GM21515 (cell line): ENCODE measurements around the gene HMGCL.
"Not testable (repeated sequence)": the region's sequence is repeated elsewhere in the genome, so short reads cannot be mapped to it uniquely, and the experiment has no call there.

Experiments used
- ATAC-seq: cut with Tn5 transposase; IDR thresholded peaks from one replicate; pipeline ENCODE4 v1.9.1; 2021; ENCODE audit not compliant: unreplicated experiment

Gene HMGCL

GRCh38 chr1:23827717-23828116, 2.5 kb upstream of the HMGCL start:
- ATAC-seq, result no peak

DNA sequence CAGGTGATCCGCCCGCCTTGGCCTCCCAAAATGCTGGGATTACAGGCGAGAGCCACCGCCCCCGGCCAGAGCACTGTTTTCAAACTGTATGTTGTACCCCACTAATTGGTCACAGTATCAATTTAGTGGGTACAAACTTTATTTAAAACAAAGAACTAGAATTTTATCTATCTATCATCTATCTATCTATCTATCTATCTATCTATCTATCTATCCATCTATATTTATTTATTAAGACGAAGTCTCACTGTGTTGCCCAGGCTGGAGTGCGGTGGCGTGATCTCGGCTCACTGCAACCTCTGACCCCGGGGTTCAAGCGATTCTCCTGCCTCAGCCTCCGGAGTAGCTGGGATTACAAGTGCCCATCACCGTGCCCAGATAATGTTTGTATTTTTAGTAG, 1.4 kb upstream of the HMGCL start:
- ATAC-seq, result not testable (repeated sequence)

DNA sequence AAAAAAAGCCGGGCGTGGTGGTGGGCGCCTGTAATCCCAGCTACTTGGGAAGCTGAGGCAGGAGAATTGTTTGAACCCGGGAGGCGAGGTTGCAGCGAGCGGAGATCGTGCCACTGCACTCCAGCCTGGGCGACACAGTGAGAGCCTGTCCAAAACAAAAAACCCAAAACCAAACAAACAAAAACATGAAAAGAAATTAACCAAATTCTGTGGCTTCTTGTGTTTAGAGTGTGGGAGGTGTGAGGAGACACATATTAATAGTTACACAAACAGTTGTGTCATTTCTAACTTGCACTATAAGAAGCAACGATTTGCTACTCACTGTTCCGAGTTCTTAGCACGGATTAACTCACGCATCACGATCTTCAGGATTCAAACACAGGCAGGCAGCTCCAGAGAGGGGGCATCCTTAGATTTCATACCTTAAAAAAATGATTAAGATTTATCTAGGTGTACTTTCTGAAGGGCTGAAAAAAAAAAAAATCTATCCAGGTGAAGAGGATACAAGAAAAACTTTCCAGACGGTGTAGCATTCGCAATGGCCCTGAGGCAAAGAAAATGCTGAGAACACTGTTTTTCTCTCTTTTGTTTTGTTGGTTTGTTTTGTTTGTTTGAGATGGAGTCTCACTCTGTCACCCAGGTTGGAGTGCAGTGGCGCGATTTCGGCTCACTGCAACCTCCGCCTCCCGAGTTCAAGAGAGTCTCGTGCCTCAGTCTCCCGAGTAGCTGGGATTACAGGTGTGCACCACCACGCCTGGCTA, 713 bp upstream of the HMGCL start:
- peak; percentile 35 for ATAC-seq

DNA sequence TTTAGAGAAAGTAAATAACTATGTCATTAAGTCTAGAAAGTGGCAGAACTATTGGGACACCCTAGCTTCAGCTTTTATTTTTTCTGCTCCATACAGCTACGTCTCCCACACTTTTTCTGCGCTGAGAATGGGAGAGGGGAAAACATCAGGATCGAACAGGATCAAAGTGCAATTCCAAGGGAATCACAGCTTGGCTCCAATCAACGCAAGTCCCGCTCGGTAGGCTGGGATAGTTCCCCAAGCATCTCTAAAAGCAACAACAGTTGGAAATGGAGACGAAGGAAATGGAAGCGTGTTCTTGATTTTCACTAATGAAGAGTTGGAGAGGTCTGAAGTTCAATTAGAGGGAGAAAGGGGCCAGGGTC, 536 bp downstream of the HMGCL start:
- ATAC-seq, result no peak

DNA sequence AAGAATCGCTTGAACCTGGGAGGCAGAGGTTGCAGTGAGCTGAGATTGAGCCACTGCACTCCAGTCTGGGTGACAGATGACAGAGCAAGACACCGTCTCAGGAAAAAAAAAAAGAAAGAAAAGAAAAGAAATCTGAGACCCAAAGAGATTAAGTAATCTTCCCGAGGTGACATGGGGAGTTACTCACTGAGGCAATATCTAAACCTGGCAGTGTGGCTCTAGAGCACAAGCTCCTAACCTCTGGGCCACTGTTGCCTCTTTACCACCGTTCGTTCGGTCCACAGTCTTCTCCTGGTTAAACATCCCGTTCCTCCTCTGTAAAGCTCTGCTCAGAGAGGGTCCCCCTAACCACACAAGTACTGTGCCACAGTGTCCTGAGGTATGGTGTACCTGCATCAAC, 1.5 kb downstream of the HMGCL start:
- no peak for ATAC-seq

- ATAC-seq, result no peak
These were observed 7.6 kb downstream of the HMGCL start for GRCh38 chr1:23817633-23818032.

- ATAC-seq, result no peak
These were observed 8.3 kb downstream of the HMGCL start for GRCh38 chr1:23816906-23817305.

GRCh38 chr1:23816361-23816760, 8.9 kb downstream of the HMGCL start:
- no peak for ATAC-seq

DNA sequence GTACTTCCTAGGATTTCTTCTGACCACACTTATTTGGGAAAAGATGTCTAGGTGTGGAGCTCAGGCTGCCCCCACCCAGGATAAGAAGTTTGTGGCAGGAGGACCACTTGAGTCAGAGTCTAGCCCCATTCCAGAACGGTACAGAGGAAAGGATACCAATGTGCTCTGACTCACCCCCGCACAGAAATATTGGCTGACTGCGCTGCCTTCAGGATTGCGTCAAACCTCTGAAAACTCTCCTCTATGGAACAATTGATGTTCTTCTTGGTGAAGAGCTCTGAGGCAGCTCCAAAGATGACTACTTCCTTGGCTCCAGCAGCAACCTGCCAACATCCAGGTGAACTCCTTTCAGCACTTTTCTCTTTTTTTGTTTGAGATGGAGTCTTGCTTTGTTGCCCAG, 11.2 kb downstream of the HMGCL start:
- ATAC-seq, result no peak

GRCh38 chr1:23810818-23811540, 14.2 kb downstream of the HMGCL start:
- no peak for ATAC-seq

- peak; percentile 53 for ATAC-seq
These were observed 15.5 kb downstream of the HMGCL start for GRCh38 chr1:23809751-23810171.

GRCh38 chr1:23807453-23807852, 17.8 kb downstream of the HMGCL start:
- no peak for ATAC-seq

- no peak for ATAC-seq
These were observed 18.9 kb downstream of the HMGCL start for GRCh38 chr1:23806280-23806679.

DNA sequence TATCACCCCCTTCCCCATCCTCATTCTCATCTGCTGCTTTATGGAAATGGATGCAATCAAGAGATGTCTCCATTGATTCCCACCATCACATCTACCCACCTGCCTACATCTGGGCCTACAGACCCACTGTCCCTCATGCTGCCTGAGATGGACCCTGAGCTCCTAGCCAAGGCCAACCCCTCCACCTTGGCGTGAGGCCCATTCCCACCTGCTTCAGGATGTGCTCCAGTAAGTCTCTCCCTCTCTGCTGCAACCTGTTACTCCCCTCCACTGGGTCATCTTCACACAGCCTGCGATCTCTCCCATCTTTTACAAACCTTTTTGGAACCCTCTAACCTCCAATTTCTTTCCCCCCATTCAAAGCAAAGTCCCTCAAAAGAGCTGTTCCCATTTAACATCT, 20.2 kb downstream of the HMGCL start:
- no peak for ATAC-seq

DNA sequence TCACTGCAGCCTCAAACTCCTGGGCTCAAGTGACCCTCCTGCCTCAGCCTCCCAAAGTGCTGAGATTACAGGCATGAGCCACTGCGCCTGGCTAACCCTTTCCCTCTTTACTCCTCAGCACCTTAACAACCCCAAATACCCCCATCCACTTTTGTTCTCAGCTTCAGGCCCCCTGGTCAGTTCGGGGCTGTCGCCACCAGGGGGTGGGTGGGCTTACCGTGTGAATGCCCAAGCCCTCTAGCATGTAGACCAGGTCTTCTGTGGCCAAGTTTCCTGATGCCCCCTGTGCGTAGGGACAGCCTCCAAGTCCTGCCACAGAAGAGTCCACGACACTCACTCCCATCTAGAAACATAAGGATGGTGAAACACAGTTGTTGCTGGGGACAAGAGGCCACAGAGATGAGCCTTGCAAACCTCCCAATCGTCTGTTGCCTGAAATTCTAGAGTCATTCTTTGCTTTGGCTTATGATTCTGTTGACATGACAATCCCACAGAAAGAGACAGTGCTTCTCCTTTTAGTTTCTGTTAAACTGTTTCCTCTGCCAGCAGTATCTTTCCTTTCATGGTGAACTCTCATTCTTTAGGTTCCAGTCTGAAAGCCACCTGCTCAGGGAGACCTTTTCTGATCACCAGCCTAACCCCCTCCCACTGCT, 20.9 kb downstream of the HMGCL start:
- ATAC-seq, result no peak

DNA sequence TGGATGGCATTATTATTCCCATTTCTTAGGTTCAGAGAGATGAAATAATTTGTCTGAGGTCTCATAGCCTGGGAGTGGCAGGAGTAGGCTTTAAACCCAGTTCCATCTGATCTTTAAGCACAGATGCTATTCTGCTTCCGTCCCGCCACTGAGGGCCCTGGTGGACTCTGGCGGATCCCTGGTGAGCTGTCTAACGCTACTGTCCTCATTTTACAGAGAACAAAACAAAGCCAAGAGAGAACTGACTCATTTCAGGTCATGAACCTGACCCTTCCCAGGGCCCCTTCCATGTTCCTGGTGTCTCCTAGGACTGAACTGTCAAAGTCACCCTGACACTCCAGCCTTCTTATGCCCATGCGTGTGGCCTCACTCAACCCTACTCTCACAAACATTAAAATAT, 21.6 kb downstream of the HMGCL start:
- no peak for ATAC-seq

DNA sequence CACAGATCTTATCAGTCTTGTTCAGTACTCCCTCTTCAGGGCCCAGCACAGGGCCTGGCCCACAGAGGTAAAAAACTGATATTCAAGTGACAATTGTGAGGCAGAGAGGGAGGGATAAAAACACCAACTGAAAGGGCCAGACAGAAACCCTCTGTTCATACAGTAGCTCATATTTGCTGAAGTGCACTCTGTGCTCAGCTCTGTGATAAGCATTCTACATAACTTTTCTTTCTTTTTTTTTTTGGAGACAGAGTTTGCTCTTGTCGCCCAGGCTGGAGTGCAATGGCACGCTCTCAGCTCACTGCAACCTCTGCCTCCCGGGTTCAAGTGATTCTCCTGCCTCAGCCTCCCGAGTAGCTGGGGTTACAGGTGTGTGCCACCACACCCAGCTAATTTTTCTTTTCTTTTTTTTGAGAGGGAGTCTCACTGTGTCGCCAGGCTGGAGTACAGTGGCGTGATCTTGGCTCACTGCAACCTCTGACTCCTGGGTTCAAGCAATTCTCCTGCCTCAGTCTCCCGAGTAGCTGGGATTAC, 22.4 kb downstream of the HMGCL start:
- not testable (repeated sequence) for ATAC-seq

- ATAC-seq, result no peak
These were observed 23.4 kb downstream of the HMGCL start for GRCh38 chr1:23801876-23802275.

DNA sequence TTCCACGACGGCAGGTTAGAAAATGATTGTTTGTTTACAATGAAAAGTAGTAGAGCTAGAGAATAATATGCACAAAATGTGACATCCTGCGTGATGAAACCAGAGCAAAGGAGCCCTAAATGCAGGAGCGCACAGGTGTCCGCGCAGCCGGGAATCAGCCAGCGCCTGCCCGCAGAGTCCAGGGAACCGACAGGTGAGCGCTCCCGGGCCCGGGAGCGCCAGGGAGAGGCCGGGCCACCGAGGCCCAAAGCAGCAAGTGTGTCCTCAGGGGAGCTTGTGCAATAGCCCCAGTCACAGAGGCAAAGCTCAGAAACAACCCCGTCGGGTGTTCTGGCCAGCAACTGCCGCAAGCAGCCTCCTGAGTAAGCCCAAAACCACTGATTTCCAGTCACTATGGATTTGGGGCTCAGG, 23.9 kb downstream of the HMGCL start:
- no peak for ATAC-seq

- peak; percentile 66 for ATAC-seq
These were observed 24.6 kb downstream of the HMGCL start, which contains the start of gene GALE for GRCh38 chr1:23800400-23801337. Gene GALE (minus strand): TSS chr1:23800754. CDS start chr1:23799007, 1,747 bp downstream.
